GM13976 (cell line): ENCODE results near the gene CLASP1.
"Not testable (repeated sequence)": the region's sequence is repeated elsewhere in the genome, so short reads cannot be mapped to it uniquely, and the experiment has no call there.

Experiments
- DNase-seq: peaks from one replicate; pipeline ENCODE4 v3.0.0; 2012; ENCODE audit warnings: low spot score
- in situ Hi-C: fragments of 300-500 bp; cut with MboI; formaldehyde crosslinking; loops from one replicate; pipeline ENCODE4 v1.12.0; 2022; ENCODE audit warnings: low sequenced_read_pairs, mixed read lengths, inconsistent platforms; ENCODE audit not compliant: unreplicated experiment
- TF ChIP-seq, protein P1 (sequence below): IDR thresholded peaks from 2 replicates; pipeline ENCODE4 v1.5.1; 2012; ENCODE audit warnings: borderline replicate concordance, mild to moderate bottlenecking; ENCODE audit not compliant: insufficient read depth; ENCODE audit errors: extremely low read depth, missing control alignments, control extremely low read depth

The CLASP1 gene

GRCh38 chr2:121485039-121485438 lies 164.2 kb downstream of the CLASP1 start:
- no peak for DNase-seq
- TF ChIP-seq, protein P1, sequence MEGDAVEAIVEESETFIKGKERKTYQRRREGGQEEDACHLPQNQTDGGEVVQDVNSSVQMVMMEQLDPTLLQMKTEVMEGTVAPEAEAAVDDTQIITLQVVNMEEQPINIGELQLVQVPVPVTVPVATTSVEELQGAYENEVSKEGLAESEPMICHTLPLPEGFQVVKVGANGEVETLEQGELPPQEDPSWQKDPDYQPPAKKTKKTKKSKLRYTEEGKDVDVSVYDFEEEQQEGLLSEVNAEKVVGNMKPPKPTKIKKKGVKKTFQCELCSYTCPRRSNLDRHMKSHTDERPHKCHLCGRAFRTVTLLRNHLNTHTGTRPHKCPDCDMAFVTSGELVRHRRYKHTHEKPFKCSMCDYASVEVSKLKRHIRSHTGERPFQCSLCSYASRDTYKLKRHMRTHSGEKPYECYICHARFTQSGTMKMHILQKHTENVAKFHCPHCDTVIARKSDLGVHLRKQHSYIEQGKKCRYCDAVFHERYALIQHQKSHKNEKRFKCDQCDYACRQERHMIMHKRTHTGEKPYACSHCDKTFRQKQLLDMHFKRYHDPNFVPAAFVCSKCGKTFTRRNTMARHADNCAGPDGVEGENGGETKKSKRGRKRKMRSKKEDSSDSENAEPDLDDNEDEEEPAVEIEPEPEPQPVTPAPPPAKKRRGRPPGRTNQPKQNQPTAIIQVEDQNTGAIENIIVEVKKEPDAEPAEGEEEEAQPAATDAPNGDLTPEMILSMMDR, result no peak
- in situ Hi-C loops, result no loop called here

- TF ChIP-seq, protein P1, result no peak
- in situ Hi-C loops, result no loop called here
- DNase-seq, result no peak
Observed at GRCh38 chr2:121483846-121484245, 165.4 kb downstream of the CLASP1 start.

- in situ Hi-C loops, result no loop called here
- TF ChIP-seq, protein P1, result no peak
Observed at GRCh38 chr2:121483021-121483420, 166.2 kb downstream of the CLASP1 start.

DNA sequence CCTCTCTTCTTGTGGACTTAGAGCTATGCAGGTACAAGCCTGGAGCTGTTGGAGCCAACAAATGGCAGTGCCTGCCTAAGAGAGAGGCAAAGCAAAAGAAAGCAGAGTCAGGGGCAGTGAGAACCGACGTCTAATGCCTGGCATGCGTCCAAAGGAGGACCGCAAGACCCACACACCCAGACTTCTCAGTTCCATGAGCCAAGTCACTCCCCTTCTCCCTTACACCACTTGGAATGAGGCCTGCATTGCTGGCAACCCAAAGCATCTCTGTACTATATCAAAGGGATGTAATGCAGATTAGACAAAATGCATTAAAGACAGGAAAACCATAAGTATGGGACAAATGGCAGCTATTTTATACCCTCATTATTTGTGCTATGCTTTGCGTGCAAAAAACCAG lies 168.4 kb downstream of the CLASP1 start:
- in situ Hi-C loops, result no loop called here
- DNase-seq, result no peak
- TF ChIP-seq, protein P1, result no peak

More at GRCh38 chr2:121483021-121483420, 166.2 kb downstream of the CLASP1 start:
- DNase-seq, result no peak

GRCh38 chr2:121479882-121480522 lies 169.3 kb downstream of the CLASP1 start:
- in situ Hi-C loops, result no loop called here
- TF ChIP-seq, protein P1, result no peak
- no peak for DNase-seq

GRCh38 chr2:121478996-121479745 lies 170.1 kb downstream of the CLASP1 start:
- in situ Hi-C loops, result no loop called here
- no peak for DNase-seq
- TF ChIP-seq, protein P1, result no peak

- DNase-seq, in situ Hi-C loops: not testable (repeated sequence)
Observed at GRCh38 chr2:121478358-121478995, 170.8 kb downstream of the CLASP1 start.
